HG03196 (cell line): ENCODE measurements around the gene THAP4.

ENCODE experiments used
- ATAC-seq: cut with Tn5 transposase; IDR thresholded peaks from one replicate; pipeline ENCODE4 v1.9.1; 2021; ENCODE audit not compliant: unreplicated experiment

The THAP4 gene

GRCh38 chr2:241639385-241639784, 2.4 kb upstream of the THAP4 start:
- no peak for ATAC-seq

- no peak for ATAC-seq
Observed at GRCh38 chr2:241638940-241639339, 2.0 kb upstream of the THAP4 start.

- peak; percentile 15 for ATAC-seq
Observed at GRCh38 chr2:241637795-241638660, 1.1 kb upstream of the THAP4 start.

GRCh38 chr2:241636182-241637017, 558 bp downstream of the THAP4 start:
- peak; percentile 21 for ATAC-seq

- ATAC-seq: no peak
Observed at GRCh38 chr2:241635756-241636155, 1.2 kb downstream of the THAP4 start.

GRCh38 chr2:241633561-241633960, 3.4 kb downstream of the THAP4 start:
- no peak for ATAC-seq

- ATAC-seq: no peak
Observed at GRCh38 chr2:241632478-241633325, 4.3 kb downstream of the THAP4 start.

GRCh38 chr2:241629762-241630435, 7.1 kb downstream of the THAP4 start:
- ATAC-seq: no peak

- ATAC-seq: no peak
Observed at GRCh38 chr2:241627675-241628074, 9.3 kb downstream of the THAP4 start.

GRCh38 chr2:241620419-241620769, 16.6 kb downstream of the THAP4 start:
- ATAC-seq: no peak

GRCh38 chr2:241619597-241620418, 17.1 kb downstream of the THAP4 start:
- ATAC-seq: no peak

- ATAC-seq: no peak
Observed at GRCh38 chr2:241618829-241619228, 18.1 kb downstream of the THAP4 start.

GRCh38 chr2:241618296-241618805, 18.6 kb downstream of the THAP4 start:
- ATAC-seq: no peak

GRCh38 chr2:241617431-241618154, 19.4 kb downstream of the THAP4 start:
- no peak for ATAC-seq

GRCh38 chr2:241616168-241617125, 20.5 kb downstream of the THAP4 start:
- no peak for ATAC-seq

GRCh38 chr2:241615522-241616052, 21.4 kb downstream of the THAP4 start:
- ATAC-seq: no peak

- ATAC-seq: no peak
Observed at GRCh38 chr2:241615041-241615440, 21.9 kb downstream of the THAP4 start.
